Measurements from ENCODE around the gene PHLDB2. TPM values are rescaled to one million over a fixed set of nuclear protein-coding genes. Genes with fewer than 3 reads are reported as not detected.

Gene PHLDB2
- total RNA-seq, 6 donors from 2014 or later: 22.4 to 67.1 (median 42.7) TPM

DNA sequence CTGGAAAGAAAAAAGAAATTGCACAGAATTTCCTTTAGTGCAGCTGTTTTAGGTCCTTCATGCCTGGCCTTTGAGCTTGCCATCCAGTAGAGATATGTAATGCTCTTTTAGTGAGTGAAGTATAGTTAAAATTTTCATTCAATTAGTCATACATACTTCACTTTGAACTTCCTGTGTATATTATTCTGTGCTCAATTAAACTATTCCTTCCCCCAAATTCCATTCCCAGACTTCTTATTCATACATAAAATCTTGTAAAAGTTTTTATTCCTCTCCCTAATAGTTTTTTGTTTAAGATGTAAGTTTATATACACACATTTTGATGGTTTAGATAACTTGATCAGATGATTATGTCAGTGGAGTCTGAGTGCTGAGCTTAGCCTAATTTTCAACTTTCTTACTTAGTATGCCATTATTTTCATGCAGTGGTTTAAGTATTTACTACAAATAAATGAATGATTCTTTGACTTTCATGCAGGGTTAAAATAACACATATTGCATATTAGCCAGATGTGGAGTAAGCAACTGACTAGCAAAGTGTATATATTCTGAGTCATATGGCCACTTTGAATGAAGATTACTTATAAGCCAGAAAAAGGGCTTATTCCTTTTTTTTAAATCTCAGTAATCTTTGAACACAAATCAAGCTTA is 77.3 kb downstream of the PHLDB2 start:
- TF ChIP-seq POLR2AphosphoS5 (IDR thresholded peaks at IDR 0.05): no peak
- TF ChIP-seq, protein P1, sequence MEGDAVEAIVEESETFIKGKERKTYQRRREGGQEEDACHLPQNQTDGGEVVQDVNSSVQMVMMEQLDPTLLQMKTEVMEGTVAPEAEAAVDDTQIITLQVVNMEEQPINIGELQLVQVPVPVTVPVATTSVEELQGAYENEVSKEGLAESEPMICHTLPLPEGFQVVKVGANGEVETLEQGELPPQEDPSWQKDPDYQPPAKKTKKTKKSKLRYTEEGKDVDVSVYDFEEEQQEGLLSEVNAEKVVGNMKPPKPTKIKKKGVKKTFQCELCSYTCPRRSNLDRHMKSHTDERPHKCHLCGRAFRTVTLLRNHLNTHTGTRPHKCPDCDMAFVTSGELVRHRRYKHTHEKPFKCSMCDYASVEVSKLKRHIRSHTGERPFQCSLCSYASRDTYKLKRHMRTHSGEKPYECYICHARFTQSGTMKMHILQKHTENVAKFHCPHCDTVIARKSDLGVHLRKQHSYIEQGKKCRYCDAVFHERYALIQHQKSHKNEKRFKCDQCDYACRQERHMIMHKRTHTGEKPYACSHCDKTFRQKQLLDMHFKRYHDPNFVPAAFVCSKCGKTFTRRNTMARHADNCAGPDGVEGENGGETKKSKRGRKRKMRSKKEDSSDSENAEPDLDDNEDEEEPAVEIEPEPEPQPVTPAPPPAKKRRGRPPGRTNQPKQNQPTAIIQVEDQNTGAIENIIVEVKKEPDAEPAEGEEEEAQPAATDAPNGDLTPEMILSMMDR (IDR thresholded peaks at IDR 0.05): no peak
- no peak for TF ChIP-seq POLR2A (IDR thresholded peaks at IDR 0.05)
- no peak for TF ChIP-seq EP300 (IDR thresholded peaks at IDR 0.05)
- H3K9me3 ChIP-seq: no peaks in the 10 kb centered on the region
- peaks cover 0 to 19% (median 0%) of the 10 kb centered on the region in 4 donors for H3K36me3 ChIP-seq
- no peak overlapping the region for H3K27ac ChIP-seq
- no peak overlapping the region for H3K4me3 ChIP-seq
- no peaks in the 10 kb centered on the region for H3K27me3 ChIP-seq
- DNase-seq: no peak
- peaks cover 0 to 10% (median 2%) of the 10 kb centered on the region in 4 donors for H3K4me1 ChIP-seq
- ATAC-seq (ENCODE audit: low FRiP score in 2 of 2): no peak

DNA sequence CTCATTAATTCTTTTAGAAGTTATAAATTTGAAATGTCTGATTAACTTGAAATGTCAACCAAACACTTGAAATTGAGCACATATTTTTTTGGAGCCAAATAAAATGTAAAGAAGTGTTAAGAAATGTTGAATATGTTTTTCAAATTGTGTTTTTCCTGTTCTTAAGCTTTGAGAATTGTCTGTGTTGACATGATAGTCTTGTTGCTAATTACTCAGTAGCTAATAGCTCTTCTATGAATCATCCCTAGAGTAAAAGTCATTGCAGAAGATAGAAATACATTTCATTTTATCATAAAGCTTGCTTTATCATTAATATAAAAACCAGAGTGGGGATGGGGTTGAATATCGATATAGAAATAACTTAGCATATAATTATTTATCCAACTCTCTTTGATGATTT is 77.9 kb downstream of the PHLDB2 start:
- Histone ChIP-seq H3K9me3 (no peaks in the 10 kb centered on the region), H3K4me1 (peaks cover 0 to 10% (median 2%) of the 10 kb centered on the region in 4 donors), H3K27me3 (no peaks in the 10 kb centered on the region), H3K4me3 (no peak overlapping the region), H3K27ac (no peak overlapping the region), H3K36me3 (peaks cover 0 to 24% (median 0%) of the 10 kb centered on the region in 4 donors)
- ATAC-seq (ENCODE audit: low FRiP score in 2 of 2) (no peak), DNase-seq (no peak)
- 74 to 78% methylated on average over 1 of the region's 1 CpG for WGBS, 2 donors
- TF ChIP-seq, protein P1 (IDR thresholded peaks at IDR 0.05): no peak
- TF ChIP-seq POLR2A (IDR thresholded peaks at IDR 0.05): no peak
- no peak for TF ChIP-seq POLR2AphosphoS5 (IDR thresholded peaks at IDR 0.05)
- TF ChIP-seq EP300 (IDR thresholded peaks at IDR 0.05): no peak

DNA sequence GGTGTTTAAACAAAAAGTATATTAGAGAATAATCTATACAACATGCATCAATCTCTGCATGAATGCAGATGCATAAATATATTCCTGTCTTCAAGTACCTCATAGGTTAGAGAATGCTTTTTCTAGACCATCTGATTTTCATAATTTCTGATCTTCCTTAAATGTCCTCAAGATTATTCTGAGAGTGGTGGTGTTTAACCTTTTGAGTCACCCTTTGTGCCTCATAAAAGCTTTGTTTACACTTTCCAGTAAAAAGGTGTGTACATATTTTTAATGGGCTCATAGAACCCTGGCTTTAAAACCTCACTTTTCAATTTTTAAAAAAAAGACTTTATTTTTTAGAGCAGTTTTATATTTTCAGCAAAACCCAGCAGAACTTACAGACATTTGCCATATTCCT is 78.8 kb downstream of the PHLDB2 start:
- TF ChIP-seq EP300 (IDR thresholded peaks at IDR 0.05): no peak
- no peak for TF ChIP-seq POLR2A (IDR thresholded peaks at IDR 0.05)
- TF ChIP-seq, protein P1 (IDR thresholded peaks at IDR 0.05): no peak
- no peak for TF ChIP-seq POLR2AphosphoS5 (IDR thresholded peaks at IDR 0.05)
- Histone ChIP-seq H3K4me1 (peaks cover 0 to 8% (median under 1%) of the 10 kb centered on the region in 4 donors), H3K4me3 (no peak overlapping the region), H3K27ac (no peak overlapping the region), H3K36me3 (peaks cover 0 to 31% (median 0%) of the 10 kb centered on the region in 4 donors), H3K9me3 (no peaks in the 10 kb centered on the region), H3K27me3 (no peaks in the 10 kb centered on the region)
- DNase-seq (no peak), ATAC-seq (ENCODE audit: low FRiP score in 2 of 2) (no peak)

DNA sequence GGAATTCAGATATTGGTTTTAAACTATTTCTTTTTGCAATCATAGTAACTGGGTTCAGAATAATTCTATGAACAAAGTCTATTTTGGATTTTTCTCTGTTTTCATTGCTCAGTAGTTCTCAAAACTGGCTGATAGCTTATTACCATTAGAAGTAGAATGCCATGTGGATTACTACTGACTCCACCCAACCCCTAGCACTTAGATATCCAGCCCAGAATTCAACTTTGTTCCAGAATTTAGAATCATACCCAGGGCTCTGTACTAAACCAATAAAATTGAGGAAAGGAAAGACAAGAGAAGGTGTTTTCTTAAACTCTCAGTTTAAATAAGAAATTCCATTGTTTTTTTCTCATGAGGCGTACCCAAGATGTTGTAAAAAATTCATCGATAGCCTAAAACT is 80.8 kb downstream of the PHLDB2 start:
- TF ChIP-seq POLR2AphosphoS5 (IDR thresholded peaks at IDR 0.05) (no peak), POLR2A (IDR thresholded peaks at IDR 0.05) (no peak), EP300 (IDR thresholded peaks at IDR 0.05) (no peak)
- TF ChIP-seq, protein P1 (IDR thresholded peaks at IDR 0.05): no peak
- H3K4me3 ChIP-seq: no peak overlapping the region
- no peaks in the 10 kb centered on the region for H3K27me3 ChIP-seq
- ATAC-seq (ENCODE audit: low FRiP score in 2 of 2): no peak
- H3K9me3 ChIP-seq: no peaks in the 10 kb centered on the region
- no peak for DNase-seq
- peaks cover 0 to 39% (median 0%) of the 10 kb centered on the region in 4 donors for H3K36me3 ChIP-seq
- no peak overlapping the region for H3K27ac ChIP-seq
- peaks cover 0 to 6% (median 0%) of the 10 kb centered on the region in 4 donors for H3K4me1 ChIP-seq
- WGBS, 2 donors: 91 to 93% methylated on average over 2 of the region's 2 CpGs

DNA sequence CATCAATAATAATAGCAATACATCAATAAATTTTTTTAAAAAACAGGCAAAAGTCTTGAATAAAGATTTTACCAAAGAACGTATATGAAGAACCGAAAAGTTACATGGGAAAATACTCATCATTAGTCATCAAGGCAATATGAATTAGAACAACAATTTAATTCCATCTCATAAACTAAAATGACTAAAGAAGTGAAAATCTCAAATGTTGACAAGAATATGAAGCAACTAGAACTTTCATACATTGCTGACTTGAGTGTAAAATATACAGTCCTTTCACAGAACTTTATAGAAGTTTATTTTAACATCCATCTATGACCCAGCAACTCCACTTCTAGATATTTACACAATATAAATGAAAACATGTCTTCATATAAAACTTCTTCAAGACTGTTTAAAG is 84.5 kb downstream of the PHLDB2 start:
- DNase-seq (no peak), ATAC-seq (ENCODE audit: low FRiP score in 2 of 2) (no peak)
- 96% methylated on average over 2 of the region's 2 CpGs for WGBS, 2 donors
- Histone ChIP-seq H3K4me1 (no peaks in the 10 kb centered on the region), H3K36me3 (peaks cover 0 to 43% (median 0%) of the 10 kb centered on the region in 4 donors), H3K4me3 (no peak overlapping the region), H3K27ac (no peak overlapping the region), H3K27me3 (no peaks in the 10 kb centered on the region), H3K9me3 (no peaks in the 10 kb centered on the region)
- TF ChIP-seq EP300 (IDR thresholded peaks at IDR 0.05): no peak
- TF ChIP-seq POLR2AphosphoS5 (IDR thresholded peaks at IDR 0.05): no peak
- TF ChIP-seq, protein P1 (IDR thresholded peaks at IDR 0.05): no peak
- no peak for TF ChIP-seq POLR2A (IDR thresholded peaks at IDR 0.05)

All from upper lobe of left lung (tissue), 6 donors.